Measurements from ENCODE around the gene RPH3AL.
"Not testable (repeated sequence)": the region's sequence is repeated elsewhere in the genome, so short reads cannot be mapped to it uniquely, and the experiment has no call there.

DNA sequence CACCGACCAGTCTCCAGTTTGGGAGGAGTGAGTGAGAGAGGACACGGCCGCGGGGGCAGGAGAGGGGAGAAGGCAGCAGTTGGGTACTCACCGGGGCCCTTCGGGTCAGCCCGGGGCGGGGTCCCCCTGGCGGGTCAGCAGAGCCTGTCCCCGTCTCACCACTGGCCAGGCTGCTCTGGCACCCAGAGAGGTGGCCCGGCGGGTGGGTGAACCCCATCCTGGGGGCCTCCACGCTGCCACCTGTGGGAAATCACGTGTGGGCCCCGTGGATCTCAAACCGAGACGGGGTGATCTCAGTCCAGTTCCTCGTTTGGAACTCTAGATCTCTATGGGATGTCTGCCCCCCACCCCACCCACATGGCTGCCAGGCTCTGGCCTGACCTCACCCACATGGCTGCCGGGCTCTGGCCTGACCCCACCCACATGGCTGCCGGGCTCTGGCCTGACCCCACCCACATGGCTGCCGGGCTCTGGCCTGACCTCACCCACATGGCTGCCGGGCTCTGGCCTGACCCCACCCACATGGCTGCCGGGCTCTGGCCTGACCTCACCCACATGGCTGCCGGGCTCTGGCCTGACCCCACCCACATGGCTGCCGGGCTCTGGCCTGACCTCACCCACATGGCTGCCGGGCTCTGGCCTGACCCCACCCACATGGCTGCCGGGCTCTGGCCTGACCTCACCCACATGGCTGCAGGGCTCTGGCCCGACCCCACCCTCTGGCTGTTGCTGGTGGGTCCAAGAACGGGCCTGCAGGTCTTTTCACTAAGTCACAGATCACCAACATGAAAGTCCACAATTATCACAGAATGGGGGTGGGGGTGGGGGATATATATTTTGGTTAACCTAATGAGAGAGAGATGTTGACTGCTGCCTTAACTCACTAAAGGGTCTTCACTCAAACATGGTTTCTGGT is 136.8 kb downstream of the RPH3AL start:
- TF ChIP-seq, protein P1, sequence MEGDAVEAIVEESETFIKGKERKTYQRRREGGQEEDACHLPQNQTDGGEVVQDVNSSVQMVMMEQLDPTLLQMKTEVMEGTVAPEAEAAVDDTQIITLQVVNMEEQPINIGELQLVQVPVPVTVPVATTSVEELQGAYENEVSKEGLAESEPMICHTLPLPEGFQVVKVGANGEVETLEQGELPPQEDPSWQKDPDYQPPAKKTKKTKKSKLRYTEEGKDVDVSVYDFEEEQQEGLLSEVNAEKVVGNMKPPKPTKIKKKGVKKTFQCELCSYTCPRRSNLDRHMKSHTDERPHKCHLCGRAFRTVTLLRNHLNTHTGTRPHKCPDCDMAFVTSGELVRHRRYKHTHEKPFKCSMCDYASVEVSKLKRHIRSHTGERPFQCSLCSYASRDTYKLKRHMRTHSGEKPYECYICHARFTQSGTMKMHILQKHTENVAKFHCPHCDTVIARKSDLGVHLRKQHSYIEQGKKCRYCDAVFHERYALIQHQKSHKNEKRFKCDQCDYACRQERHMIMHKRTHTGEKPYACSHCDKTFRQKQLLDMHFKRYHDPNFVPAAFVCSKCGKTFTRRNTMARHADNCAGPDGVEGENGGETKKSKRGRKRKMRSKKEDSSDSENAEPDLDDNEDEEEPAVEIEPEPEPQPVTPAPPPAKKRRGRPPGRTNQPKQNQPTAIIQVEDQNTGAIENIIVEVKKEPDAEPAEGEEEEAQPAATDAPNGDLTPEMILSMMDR (IDR thresholded peaks at IDR 0.05), result not testable (repeated sequence)
- not testable (repeated sequence) for TF ChIP-seq POLR2A (IDR thresholded peaks at IDR 0.05)
